H1 (cell line): ENCODE data around the gene GAN. TPM values are rescaled to one million over a fixed set of nuclear protein-coding genes. Genes with fewer than 3 reads are reported as not detected.

ENCODE experiments used
- CTCF ChIA-PET: fragments of 300-600 bp; sonication (Branson Sonifier 250); formaldehyde crosslinking; loops from one replicate; lab custom pipeline; 2021; ENCODE audit not compliant: partially characterized antibody; lab: Charles Lee
- POLR2A ChIA-PET: fragments of 300-600 bp; sonication (Branson Sonifier 250); formaldehyde crosslinking; loops from one replicate; lab custom pipeline; 2021; ENCODE audit warnings: inconsistent platforms; ENCODE audit not compliant: partially characterized antibody; lab: Charles Lee
- DNase-seq, 2 experiments: peaks; one replicate each; pipeline versions ENCODE4 v3.0.0 to v3.0.0-alpha.2; 2010 to 2022; ENCODE audit warnings: low spot score in 2 of 2, low read depth in 1 of 2, mixed read lengths in 1 of 2
- FAIRE-seq: peaks from 2 replicates; lab custom pipeline; 2011; peaks lifted over from hg19 to GRCh38; lab: Jason Lieb, UNC
- H2AFZ ChIP-seq: 2 replicates; pipeline ENCODE4 v1.8.1; 2012; ENCODE audit warnings: low read length, inconsistent platforms
- H2AK5ac ChIP-seq: 2 replicates; pipeline ENCODE4 v1.6.1; 2013; ENCODE audit warnings: low read depth, low read length
- H2BK120ac ChIP-seq: replicated peaks from 2 replicates; pipeline ENCODE3; 2013; ENCODE audit warnings: low read depth, low read length, inconsistent platforms
- H2BK12ac ChIP-seq: 2 replicates; pipeline ENCODE4 v1.6.1; 2013; ENCODE audit warnings: low read depth, low read length
- H2BK15ac ChIP-seq: 2 replicates; pipeline ENCODE4 v1.6.1; 2013; ENCODE audit warnings: low read length
- H2BK20ac ChIP-seq: 2 replicates; pipeline ENCODE4 v1.6.1; 2013; ENCODE audit warnings: low read length
- H2BK5ac ChIP-seq: 2 replicates; pipeline ENCODE4 v1.6.1; 2013; ENCODE audit warnings: low read depth, low read length
- H3K14ac ChIP-seq: 2 replicates; pipeline ENCODE4 v1.6.1; 2013; ENCODE audit warnings: inconsistent platforms; ENCODE audit not compliant: insufficient read length
- H3K18ac ChIP-seq: 2 replicates; pipeline ENCODE4 v1.6.1; 2013; ENCODE audit warnings: low read length; ENCODE audit errors: extremely low read depth
- H3K23ac ChIP-seq: 2 replicates; pipeline ENCODE4 v1.6.1; 2013; ENCODE audit warnings: inconsistent platforms; ENCODE audit not compliant: insufficient read length
- H3K23me2 ChIP-seq: 2 replicates; pipeline ENCODE4 v1.6.1; 2013; ENCODE audit warnings: low read depth, low read length
- H3K27ac ChIP-seq: 2 replicates; pipeline ENCODE4 v1.6.1; 2011; ENCODE audit warnings: low read depth, low read length, inconsistent platforms
- H3K27me3 ChIP-seq, 4 experiments: replicated peaks in 1 of 4; 1 replicate in 1 of 4; 2 replicates in 3 of 4; pipeline versions ENCODE4 v1.6.1 to v1.8.1; 2011 to 2013; ENCODE audit warnings: low read length in 3 of 4, mild to moderate bottlenecking in 3 of 4, inconsistent platforms in 2 of 4, mixed read lengths in 2 of 4, moderate library complexity in 1 of 4; ENCODE audit not compliant: control insufficient read depth in 3 of 4, insufficient read depth in 3 of 4; ENCODE audit errors: extremely low read depth in 1 of 4
- H3K36me3 ChIP-seq, 4 experiments: 2 replicates each; pipeline versions ENCODE4 v1.6.1 to v1.8.1; 2011 to 2013; ENCODE audit warnings: mild to moderate bottlenecking in 4 of 4, low read length in 3 of 4, moderate library complexity in 2 of 4, control low read depth in 1 of 4, inconsistent platforms in 1 of 4; ENCODE audit not compliant: insufficient read depth in 4 of 4, control insufficient read depth in 2 of 4
- H3K4ac ChIP-seq: replicated peaks from 2 replicates; pipeline ENCODE3; 2013; ENCODE audit warnings: low read length, low read depth, mixed read lengths, inconsistent platforms; ENCODE audit not compliant: insufficient read length
- H3K4me1 ChIP-seq, 4 experiments: replicated peaks in 1 of 4; 1 replicate in 1 of 4; 2 replicates in 3 of 4; pipeline versions ENCODE4 v1.6.1 to v1.8.1; 2011 to 2013; ENCODE audit warnings: low read length in 3 of 4, inconsistent platforms in 2 of 4, mixed read lengths in 1 of 4; ENCODE audit not compliant: insufficient read depth in 4 of 4, control insufficient read depth in 3 of 4
- H3K4me2 ChIP-seq, 2 experiments: 2 replicates each; pipeline versions ENCODE4 v1.6.1 to v1.8.1; 2011 to 2013; ENCODE audit warnings: low read depth in 2 of 2, low read length in 2 of 2, control low read depth in 1 of 2, inconsistent platforms in 1 of 2, mild to moderate bottlenecking in 1 of 2; ENCODE audit not compliant: insufficient read depth in 1 of 2
- H3K4me3 ChIP-seq, 4 experiments: fragments of 200-600, 300-600 bp in 1 of 4; sonication (generic), shearing (Covaris generic), sonication (Bioruptor Twin) in 1 of 4; 2 replicates each; pipeline versions ENCODE4 v1.5.1 to v1.8.1; 2011 to 2016; ENCODE audit warnings: low read length in 4 of 4, low read depth in 3 of 4, control low read depth in 2 of 4, inconsistent platforms in 2 of 4, mild to moderate bottlenecking in 2 of 4, mixed read lengths in 1 of 4, moderate library complexity in 1 of 4; ENCODE audit not compliant: insufficient read depth in 2 of 4; ENCODE audit errors: extremely low read depth in 1 of 4
- H3K56ac ChIP-seq: replicated peaks from 2 replicates; pipeline ENCODE3; 2013; ENCODE audit warnings: low read depth, mild to moderate bottlenecking, mixed read lengths, low read length, inconsistent platforms; ENCODE audit not compliant: insufficient read length
- H3K79me1 ChIP-seq: 2 replicates; pipeline ENCODE4 v1.6.1; 2013; ENCODE audit warnings: low read depth, low read length, control low read depth
- H3K79me2 ChIP-seq, 2 experiments: 2 replicates each; pipeline versions ENCODE4 v1.6.1 to v1.8.1; 2012 to 2013; ENCODE audit warnings: low read length in 2 of 2, mild to moderate bottlenecking in 2 of 2, inconsistent platforms in 1 of 2; ENCODE audit not compliant: insufficient read depth in 2 of 2, control insufficient read depth in 1 of 2
- H3K9ac ChIP-seq, 4 experiments: replicated peaks in 1 of 4; 1 replicate in 1 of 4; 2 replicates in 3 of 4; pipeline versions ENCODE4 v1.6.1 to v1.8.1; 2011 to 2013; ENCODE audit warnings: low read depth in 3 of 4, low read length in 3 of 4, control low read depth in 2 of 4, mild to moderate bottlenecking in 2 of 4, moderate library complexity in 2 of 4, inconsistent platforms in 1 of 4; ENCODE audit errors: extremely low read depth in 1 of 4
- H3K9me3 ChIP-seq, 2 experiments: 2 replicates each; pipeline versions ENCODE4 v1.6.1 to v1.8.1; 2012 to 2013; ENCODE audit warnings: mild to moderate bottlenecking in 2 of 2, moderate library complexity in 2 of 2, control low read depth in 1 of 2, inconsistent platforms in 1 of 2, low read depth in 1 of 2, low read length in 1 of 2, mixed read lengths in 1 of 2; ENCODE audit not compliant: insufficient read depth in 2 of 2
- H4K20me1 ChIP-seq, 2 experiments: replicated peaks in 1 of 2; 2 replicates each; pipeline versions ENCODE3 to v1.8.1; 2011 to 2013; ENCODE audit warnings: inconsistent platforms in 2 of 2, low read length in 2 of 2, mild to moderate bottlenecking in 1 of 2; ENCODE audit not compliant: insufficient read depth in 2 of 2, control insufficient read depth in 1 of 2
- H4K5ac ChIP-seq: 2 replicates; pipeline ENCODE4 v1.6.1; 2013; ENCODE audit warnings: low read length, low read depth, mixed read lengths, inconsistent platforms; ENCODE audit not compliant: insufficient read length
- H4K8ac ChIP-seq: 2 replicates; pipeline ENCODE4 v1.8.0; 2013; ENCODE audit warnings: mild to moderate bottlenecking, moderate library complexity, low read length, inconsistent platforms; ENCODE audit not compliant: insufficient read depth; ENCODE audit errors: extremely low read depth
- H4K91ac ChIP-seq: replicated peaks from 2 replicates; pipeline ENCODE3; 2013; ENCODE audit warnings: low read length, mixed read lengths, inconsistent platforms; ENCODE audit not compliant: insufficient read length
- BACH1 ChIP-seq: IDR thresholded peaks from 2 replicates; pipeline ENCODE4 v1.6.1; 2012; ENCODE audit warnings: low read length, improper control_type of control experiment
- BCL11A ChIP-seq, 2 experiments: IDR thresholded peaks; one replicate each; pipeline ENCODE4 v1.6.1; 2011; ENCODE audit warnings: low read depth in 2 of 2, low read length in 2 of 2, mild to moderate bottlenecking in 2 of 2
- CBX8 ChIP-seq: fragments of 300-800, 300-1000 bp; sonication (generic); IDR thresholded peaks from 2 replicates; pipeline ENCODE4 v1.7.1; 2016; ENCODE audit warnings: low read depth, low read length, borderline replicate concordance
- NRF1 ChIP-seq: IDR thresholded peaks from 2 replicates; pipeline ENCODE4 v1.6.1; 2011; ENCODE audit warnings: mild to moderate bottlenecking, low read depth, low read length, improper control_type of control experiment
- RXRA ChIP-seq: IDR thresholded peaks from 2 replicates; pipeline ENCODE4 v1.6.1; 2011; ENCODE audit warnings: low read depth, mild to moderate bottlenecking, low read length, moderate library complexity; ENCODE audit not compliant: insufficient read depth
- SRF ChIP-seq: IDR thresholded peaks from 2 replicates; pipeline ENCODE4 v1.6.1; 2011; ENCODE audit warnings: mild to moderate bottlenecking, low read depth, low read length, moderate library complexity
- WGBS, 2 experiments: shearing (Covaris generic) in 1 of 2; methylation state at CpG; one replicate each; pipeline versions ENCODE4 v1.1.6 to v1.1.7; 2013 to 2015; ENCODE audit warnings: low lambda C conversion rate in 2 of 2, mixed read lengths in 2 of 2, inconsistent platforms in 1 of 2, low coverage in 1 of 2, missing lambda C conversion rate in 1 of 2; ENCODE audit not compliant: insufficient replicate concordance in 2 of 2, insufficient coverage in 1 of 2, insufficient read length in 1 of 2; ENCODE audit errors: extremely low coverage in 1 of 2, missing lambda C conversion rate in 1 of 2; 5-methylcytosine and 5-hydroxymethylcytosine counted together
- polyA plus RNA-seq, 7 experiments: library from polyadenylated mRNA; depleted of rRNA in 3 of 7; stranded (reverse) in 5 of 7; unstranded in 2 of 7; fragments of >200 nt in 5 of 7; fragments of 200-250 nt in 2 of 7; gene quantifications; 1 replicate in 5 of 7; 2 replicates in 1 of 7; 4 replicates in 1 of 7; pipeline versions ENCODE4 v1.2.1 to v1.2.3, GENCODE V29; 2011 to 2013; ENCODE audit warnings: missing spikeins in 2 of 7, mixed read lengths in 2 of 7
- total RNA-seq: library from RNA; stranded (reverse); fragmentation: NEBNext Ultra II Directional; extraction: Animal tissue kit (Norgen Biotek cat#: 25700); gene quantifications from 2 replicates; pipeline ENCODE4 v1.2.1, GENCODE V29; 2021

GAN gene
- total and polyA plus RNA-seq, 2 of the 8 experiments (the other 6 are each of a cell fraction or from before 2014, with no cell fraction given) = 4.5 to 23.9 TPM

DNA sequence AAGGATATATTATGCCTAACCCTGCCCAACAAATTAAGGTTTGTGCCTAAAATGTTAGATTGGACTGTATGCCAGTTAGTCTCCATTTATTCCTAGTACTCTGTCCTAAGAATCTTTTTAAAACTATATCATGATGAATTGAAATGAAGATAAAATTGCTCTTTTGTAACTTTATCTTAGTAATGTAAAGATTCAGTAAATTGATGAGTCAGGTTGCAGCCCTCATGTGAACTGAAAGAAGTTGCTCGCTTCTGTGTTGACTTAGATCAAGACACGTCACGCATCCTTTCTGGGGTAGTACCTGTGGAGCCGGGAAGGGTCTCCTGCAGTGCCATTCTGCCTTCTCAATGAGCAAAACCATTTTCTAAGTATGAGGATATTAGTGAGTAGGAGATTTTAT is 63.3 kb downstream of the GAN start:
- Histone ChIP-seq H3K4me3 (no peak overlapping the region), H3K79me2 (no peaks in the 10 kb centered on the region), H4K91ac (no peak overlapping the region), H3K9ac (no peak overlapping the region), H3K4me1 (no peaks in the 10 kb centered on the region), H3K23ac (no peak overlapping the region), H3K36me3 (peaks cover 0 to 12% (median under 1%) of the 10 kb centered on the region in 4 experiments; a peak in 4 of 8 replicates), H3K4ac (no peak overlapping the region), H3K18ac (no peak overlapping the region), H3K56ac (no peak overlapping the region), H3K27ac (no peak overlapping the region), H4K20me1 (peaks cover 0 to 2% of the 10 kb centered on the region in 2 experiments), H2BK12ac (no peak overlapping the region), H3K79me1 (no peaks in the 10 kb centered on the region), H4K8ac (no peak overlapping the region), H2AFZ (no peak overlapping the region), H3K27me3 (no peaks in the 10 kb centered on the region), H3K4me2 (no peak overlapping the region), H3K14ac (no peak overlapping the region), H2BK20ac (no peak overlapping the region), H3K23me2 (no peaks in the 10 kb centered on the region), H2BK120ac (no peak overlapping the region), H2BK15ac (no peak overlapping the region), H3K9me3 (no peaks in the 10 kb centered on the region; a peak in 1 of 4 replicates), H2BK5ac (no peak overlapping the region), H2AK5ac (no peak overlapping the region), H4K5ac (no peak overlapping the region)
- TF ChIP-seq NRF1 = no peak
- TF ChIP-seq RXRA = no peak
- no peak for TF ChIP-seq BCL11A (IDR thresholded peaks at IDR 0.05; ENCODE audit: low read depth in 2 of 2, low read length in 2 of 2)
- no peak for TF ChIP-seq CBX8
- 0 out of 2 replicates have a peak, but pooled peaks have one; percentile 12 for TF ChIP-seq BACH1
- no peak for TF ChIP-seq SRF
- ChIA-PET POLR2A (interaction anchor here (0.9 to 1.4 kb wide), 2 partner anchors 9 to 12 kb away, joined by 3 read pairs; no protein-coding TSS in a partner anchor), CTCF (interaction anchor here (1.2 to 2.1 kb wide), 2 partner anchors 12 to 347 kb away, joined by 3 to 11 read pairs; no protein-coding TSS in a partner anchor)
- FAIRE-seq = no peak
- WGBS, 2 experiments = 92% methylated on average over 4 of the region's 4 CpGs; no CpG with 5 or more reads in 1 of the 2 experiments
- DNase-seq = no peak
